Common myeloid progenitor, CD34-positive (primary cell): ENCODE results near the gene ERRFI1.
"Not testable (repeated sequence)": the region's sequence is repeated elsewhere in the genome, so short reads cannot be mapped to it uniquely, and the experiment has no call there.

Experiments
- CTCF ChIA-PET: fragments of 350-600 bp; sonication (Branson Sonifier 250); formaldehyde crosslinking; loops from one replicate; lab custom pipeline; 2021; ENCODE audit warnings: antibody characterized with exemption; lab: Charles Lee
- POLR2A ChIA-PET: fragments of 350-600 bp; sonication (Branson Sonifier 250); formaldehyde crosslinking; loops from one replicate; lab custom pipeline; 2021; ENCODE audit warnings: antibody characterized with exemption; lab: Charles Lee
- DNase-seq, 3 donors: peaks; one replicate each; pipeline versions ENCODE4 v3.0.0 to v3.0.0-alpha.2; 2013
- H3K27ac ChIP-seq, 2 experiments: 1 replicate in 1 of 2; 2 replicates in 1 of 2; pipeline ENCODE4 v1.7.0; 2013; ENCODE audit warnings: inconsistent platforms in 2 of 2, low read length in 2 of 2, mild to moderate bottlenecking in 2 of 2, low read depth in 1 of 2, moderate library complexity in 1 of 2; ENCODE audit not compliant: severe bottlenecking in 2 of 2, insufficient read depth in 1 of 2, poor library complexity in 1 of 2
- H3K27me3 ChIP-seq, 5 experiments: replicated peaks in 2 of 5; 1 replicate in 3 of 5; 2 replicates in 2 of 5; pipeline versions ENCODE4 v1.6.1 to v1.7.0; 2013; ENCODE audit warnings: low read length in 4 of 5, mild to moderate bottlenecking in 2 of 5, moderate library complexity in 2 of 5, inconsistent platforms in 1 of 5; ENCODE audit not compliant: insufficient read depth in 5 of 5, control insufficient read depth in 4 of 5
- H3K36me3 ChIP-seq, 4 experiments: 1 replicate in 2 of 4; 2 replicates in 2 of 4; pipeline versions ENCODE4 v1.6.1 to v1.7.0; 2013; ENCODE audit warnings: low read length in 3 of 4, control low read depth in 1 of 4, mild to moderate bottlenecking in 1 of 4; ENCODE audit not compliant: control insufficient read depth in 4 of 4, insufficient read depth in 4 of 4
- H3K4me1 ChIP-seq, 4 experiments: 1 replicate in 3 of 4; 2 replicates in 1 of 4; pipeline versions ENCODE4 v1.6.1 to v1.7.1; 2013; ENCODE audit warnings: low read length in 3 of 4, mild to moderate bottlenecking in 3 of 4, control low read depth in 1 of 4, inconsistent platforms in 1 of 4, moderate library complexity in 1 of 4; ENCODE audit not compliant: control insufficient read depth in 4 of 4, insufficient read depth in 4 of 4; ENCODE audit errors: control extremely low read depth in 1 of 4
- H3K4me3 ChIP-seq, 7 experiments: 1 replicate in 4 of 7; 2 replicates in 3 of 7; pipeline versions ENCODE4 v1.5.1 to v1.7.0; 2013; ENCODE audit warnings: mild to moderate bottlenecking in 7 of 7, low read length in 6 of 7, moderate library complexity in 6 of 7, inconsistent platforms in 2 of 7, low read depth in 2 of 7, control low read depth in 1 of 7; ENCODE audit not compliant: insufficient read depth in 4 of 7, control insufficient read depth in 1 of 7; ENCODE audit errors: extremely low read depth in 1 of 7
- H3K9me3 ChIP-seq, 5 experiments: 1 replicate in 4 of 5; 2 replicates in 1 of 5; pipeline versions ENCODE4 v1.6.1 to v1.7.1; 2013; ENCODE audit warnings: low read length in 4 of 5, mild to moderate bottlenecking in 2 of 5, inconsistent platforms in 1 of 5, low read depth in 1 of 5, moderate library complexity in 1 of 5; ENCODE audit not compliant: control insufficient read depth in 4 of 5, insufficient read depth in 2 of 5; ENCODE audit errors: control extremely low read depth in 1 of 5
- WGBS: methylation state at CpG from one replicate; pipeline ENCODE4 v1.1.5; 2013; ENCODE audit not compliant: insufficient coverage; 5-methylcytosine and 5-hydroxymethylcytosine counted together

Gene ERRFI1

GRCh38 chr1:8063298-8064036 lies 37.4 kb upstream of the ERRFI1 start:
- H3K9me3 ChIP-seq, result no peaks in the 10 kb centered on the region
- no peak overlapping the region for H3K4me3 ChIP-seq
- ChIA-PET CTCF (interaction anchor here (1.2 kb wide), 1 partner anchor 10 kb away, joined by 3 read pairs; no protein-coding TSS in a partner anchor), POLR2A (interaction anchor here (0.5 kb wide), 1 partner anchor 214 kb away, joined by 4 read pairs; no protein-coding TSS in a partner anchor)
- no peak for DNase-seq
- no peak overlapping the region for H3K27ac ChIP-seq
- H3K27me3 ChIP-seq, result peaks cover 0 to 13% (median 5%) of the 10 kb centered on the region in 5 experiments
- 71% methylated on average over 4 of the region's 7 CpGs for WGBS
- no peaks in the 10 kb centered on the region for H3K36me3 ChIP-seq
- no peaks in the 10 kb centered on the region for H3K4me1 ChIP-seq

- Histone ChIP-seq H3K4me3 (no peak overlapping the region), H3K36me3 (no peaks in the 10 kb centered on the region), H3K27ac (no peak overlapping the region), H3K9me3 (no peaks in the 10 kb centered on the region), H3K27me3 (peaks cover 0 to 13% (median 5%) of the 10 kb centered on the region in 5 experiments), H3K4me1 (no peaks in the 10 kb centered on the region)
- POLR2A ChIA-PET, result no interaction called here
- DNase-seq, result no peak
- 93% methylated on average over 3 of the region's 4 CpGs for WGBS
- CTCF ChIA-PET, result no interaction called here
These were observed 36.8 kb upstream of the ERRFI1 start for GRCh38 chr1:8062861-8063260.

GRCh38 chr1:8061673-8062386 lies 35.7 kb upstream of the ERRFI1 start:
- POLR2A ChIA-PET, result no interaction called here
- 93% methylated on average over 9 of the region's 11 CpGs for WGBS
- no peak overlapping the region for H3K27ac ChIP-seq
- H3K4me1 ChIP-seq, result no peaks in the 10 kb centered on the region
- CTCF ChIA-PET, result interaction anchor here (1.6 kb wide), 1 partner anchor 12 kb away, joined by 4 read pairs; no protein-coding TSS in a partner anchor
- no peak overlapping the region for H3K4me3 ChIP-seq
- no peaks in the 10 kb centered on the region for H3K36me3 ChIP-seq
- no peak for DNase-seq
- no peaks in the 10 kb centered on the region for H3K9me3 ChIP-seq
- H3K27me3 ChIP-seq, result peaks cover 0 to 13% (median 5%) of the 10 kb centered on the region in 5 experiments

- H3K9me3 ChIP-seq, result no peaks in the 10 kb centered on the region
- no peak for DNase-seq
- CTCF ChIA-PET, result interaction anchor here (1.6 kb wide), 1 partner anchor 12 kb away, joined by 4 read pairs; no protein-coding TSS in a partner anchor
- no peak overlapping the region for H3K4me3 ChIP-seq
- H3K4me1 ChIP-seq, result no peaks in the 10 kb centered on the region
- no peak overlapping the region for H3K27ac ChIP-seq
- no peaks in the 10 kb centered on the region for H3K36me3 ChIP-seq
- H3K27me3 ChIP-seq, result peaks cover 0 to 13% (median 5%) of the 10 kb centered on the region in 5 experiments
- POLR2A ChIA-PET, result no interaction called here
These were observed 35.1 kb upstream of the ERRFI1 start for GRCh38 chr1:8061210-8061609.

- POLR2A ChIA-PET, result no interaction called here
- H3K4me1 ChIP-seq, result no peaks in the 10 kb centered on the region
- no peak overlapping the region for H3K4me3 ChIP-seq
- H3K36me3 ChIP-seq, result no peaks in the 10 kb centered on the region
- 97% methylated on average over 5 of the region's 6 CpGs for WGBS
- H3K9me3 ChIP-seq, result no peaks in the 10 kb centered on the region
- CTCF ChIA-PET, result no interaction called here
- H3K27me3 ChIP-seq, result peaks cover 2 to 7% (median 4%) of the 10 kb centered on the region in 5 experiments
- no peak overlapping the region for H3K27ac ChIP-seq
- DNase-seq, result no peak
These were observed 33.1 kb upstream of the ERRFI1 start for GRCh38 chr1:8059161-8059622.

- H3K36me3 ChIP-seq, DNase-seq, CTCF ChIA-PET, POLR2A ChIA-PET, H3K4me3 ChIP-seq, H3K4me1 ChIP-seq, H3K9me3 ChIP-seq, H3K27ac ChIP-seq, H3K27me3 ChIP-seq: not testable (repeated sequence)
- 96% methylated on average over 2 of the region's 7 CpGs for WGBS
These were observed 31.7 kb upstream of the ERRFI1 start for GRCh38 chr1:8057779-8058178.

- Histone ChIP-seq H3K4me1 (no peaks in the 10 kb centered on the region), H3K36me3 (no peaks in the 10 kb centered on the region), H3K9me3 (no peaks in the 10 kb centered on the region), H3K27ac (no peak overlapping the region), H3K27me3 (peaks cover 0 to 3% (median 2%) of the 10 kb centered on the region in 5 experiments), H3K4me3 (no peak overlapping the region)
- POLR2A ChIA-PET, result no interaction called here
- DNase-seq, result no peak
- CTCF ChIA-PET, result no interaction called here
- 100% methylated on average over 2 of the region's 4 CpGs for WGBS
These were observed 29.9 kb upstream of the ERRFI1 start for GRCh38 chr1:8055973-8056372.
